ENCODE data around the gene TK2.

Gene TK2

GRCh38 chr16:66592814-66593213, 42.9 kb upstream of the TK2 start:
- TF ChIP-seq EP300 (IDR thresholded peaks at IDR 0.05; ENCODE audit: borderline replicate concordance) (no peak), FOXM1 (IDR thresholded peaks at IDR 0.05; ENCODE audit: borderline replicate concordance, low read depth) (no peak), MAX (IDR thresholded peaks at IDR 0.05) (no peak), YY1 (IDR thresholded peaks at IDR 0.05; ENCODE audit: low read depth) (no peak), TEAD4 (IDR thresholded peaks at IDR 0.05) (no peak)

GRCh38 chr16:66592241-66592640, 42.3 kb upstream of the TK2 start:
- TF ChIP-seq EGR1 (IDR thresholded peaks at IDR 0.05): no peak
- TF ChIP-seq FOXM1 (IDR thresholded peaks at IDR 0.05; ENCODE audit: borderline replicate concordance, low read depth): no peak
- TF ChIP-seq ZBTB7A (IDR thresholded peaks at IDR 0.05; ENCODE audit: low read depth): no peak
- no peak for TF ChIP-seq USF1 (IDR thresholded peaks at IDR 0.05)
- no peak for TF ChIP-seq YY1 (IDR thresholded peaks at IDR 0.05; ENCODE audit: low read depth)
- TF ChIP-seq TEAD4 (IDR thresholded peaks at IDR 0.05): no peak
- no peak for TF ChIP-seq TCF12 (IDR thresholded peaks at IDR 0.05; ENCODE audit: low read depth)
- no peak for TF ChIP-seq MAX (IDR thresholded peaks at IDR 0.05)
- no peak for TF ChIP-seq RAD21 (IDR thresholded peaks at IDR 0.05; ENCODE audit: low read depth)
- TF ChIP-seq EP300 (IDR thresholded peaks at IDR 0.05; ENCODE audit: borderline replicate concordance): no peak
- TF ChIP-seq NFIC (IDR thresholded peaks at IDR 0.05): no peak
- TF ChIP-seq REST (IDR thresholded peaks at IDR 0.05; ENCODE audit: low read depth): no peak
- no peak for TF ChIP-seq CREB1 (IDR thresholded peaks at IDR 0.05; ENCODE audit: low read depth)

GRCh38 chr16:66591018-66591417, 41.1 kb upstream of the TK2 start:
- no peak for TF ChIP-seq EGR1 (IDR thresholded peaks at IDR 0.05)
- TF ChIP-seq TCF12 (IDR thresholded peaks at IDR 0.05; ENCODE audit: low read depth): no peak
- TF ChIP-seq EP300 (IDR thresholded peaks at IDR 0.05; ENCODE audit: borderline replicate concordance): no peak
- no peak for TF ChIP-seq TEAD4 (IDR thresholded peaks at IDR 0.05)
- TF ChIP-seq ZBTB7A (IDR thresholded peaks at IDR 0.05; ENCODE audit: low read depth): no peak
- no peak for TF ChIP-seq MAX (IDR thresholded peaks at IDR 0.05)
- no peak for TF ChIP-seq CREB1 (IDR thresholded peaks at IDR 0.05; ENCODE audit: low read depth)
- no peak for TF ChIP-seq USF1 (IDR thresholded peaks at IDR 0.05)
- no peak for TF ChIP-seq REST (IDR thresholded peaks at IDR 0.05; ENCODE audit: low read depth)
- TF ChIP-seq CEBPB (IDR thresholded peaks at IDR 0.05): no peak
- TF ChIP-seq RAD21 (IDR thresholded peaks at IDR 0.05; ENCODE audit: low read depth): no peak
- no peak for TF ChIP-seq FOXM1 (IDR thresholded peaks at IDR 0.05; ENCODE audit: borderline replicate concordance, low read depth)
- no peak for TF ChIP-seq YY1 (IDR thresholded peaks at IDR 0.05; ENCODE audit: low read depth)
- no peak for TF ChIP-seq NFIC (IDR thresholded peaks at IDR 0.05)

- no peak for TF ChIP-seq EP300 (IDR thresholded peaks at IDR 0.05; ENCODE audit: borderline replicate concordance)
- TF ChIP-seq YY1 (IDR thresholded peaks at IDR 0.05; ENCODE audit: low read depth): no peak
- no peak for TF ChIP-seq FOXM1 (IDR thresholded peaks at IDR 0.05; ENCODE audit: borderline replicate concordance, low read depth)
- TF ChIP-seq ZBTB7A (IDR thresholded peaks at IDR 0.05; ENCODE audit: low read depth): no peak
- no peak for TF ChIP-seq MAX (IDR thresholded peaks at IDR 0.05)
- TF ChIP-seq EGR1 (IDR thresholded peaks at IDR 0.05): no peak
- no peak for TF ChIP-seq CEBPB (IDR thresholded peaks at IDR 0.05)
- TF ChIP-seq TEAD4 (IDR thresholded peaks at IDR 0.05): no peak
- TF ChIP-seq USF1 (IDR thresholded peaks at IDR 0.05): no peak
- no peak for TF ChIP-seq NFIC (IDR thresholded peaks at IDR 0.05)
- no peak for TF ChIP-seq TAF1 (IDR thresholded peaks at IDR 0.05; ENCODE audit: low read depth)
Observed at GRCh38 chr16:66590322-66590721, 40.4 kb upstream of the TK2 start.

- TF ChIP-seq FOXM1 (IDR thresholded peaks at IDR 0.05; ENCODE audit: borderline replicate concordance, low read depth) (no peak), RAD21 (IDR thresholded peaks at IDR 0.05; ENCODE audit: low read depth) (peak; percentile 85)
Observed at GRCh38 chr16:66588981-66589713, 39.2 kb upstream of the TK2 start.

Data from Ishikawa (cell line).